ENCODE measurements around the gene GIMAP8. TPM values are rescaled to one million over a fixed set of nuclear protein-coding genes. Genes with fewer than 3 reads are reported as not detected.

Gene GIMAP8
- total and polyA plus RNA-seq, 2 of the 8 experiments (the other 6 are each of a cell fraction or from before 2014, with no cell fraction given) = not detected

DNA sequence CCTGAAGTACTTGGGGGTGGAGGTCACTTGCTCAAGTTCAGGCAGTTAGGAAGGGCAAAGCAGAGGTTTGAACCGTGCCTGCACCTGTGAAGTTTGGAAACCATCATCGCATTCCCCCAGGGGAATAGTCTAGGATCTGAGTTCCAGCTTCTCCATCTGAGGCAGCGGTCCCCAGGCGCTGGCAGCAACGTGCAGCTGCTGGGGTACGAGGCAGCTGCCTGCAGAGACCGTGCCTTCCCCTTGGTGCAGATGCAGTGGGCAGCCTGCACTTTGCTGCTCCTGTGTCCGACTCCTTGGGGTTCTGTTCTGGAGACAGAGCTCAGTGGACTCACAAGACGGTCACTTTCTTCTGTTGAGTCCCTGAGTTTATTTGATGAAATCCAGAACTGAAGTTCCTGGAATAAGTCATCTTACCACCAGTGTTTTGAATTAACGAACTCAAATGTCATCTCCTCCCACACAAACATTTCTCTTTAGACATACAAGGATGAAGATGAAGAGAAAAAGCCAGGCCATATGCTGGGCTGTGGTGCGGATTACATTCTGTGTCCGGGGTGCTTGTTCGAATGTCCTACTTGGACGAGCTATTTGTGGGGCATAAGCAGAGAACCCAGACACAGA is 19.9 kb upstream of the GIMAP8 start (continued):
- TF ChIP-seq RBBP5 (IDR thresholded peaks at IDR 0.05; ENCODE audit: borderline replicate concordance, low read depth, low read length) = no peak
- TF ChIP-seq KDM5A (IDR thresholded peaks at IDR 0.05; ENCODE audit: low read length) = no peak
- no peak for TF ChIP-seq PHF8 (conservative IDR thresholded peaks at IDR 0.05; ENCODE audit: low read depth, low read length)

All from H1 (cell line).